ENCODE measurements around the gene ABCB4. TPM values are rescaled to one million over a fixed set of nuclear protein-coding genes. Genes with fewer than 3 reads are reported as not detected.
"Not testable (repeated sequence)": the region's sequence is repeated elsewhere in the genome, so short reads cannot be mapped to it uniquely, and the experiment has no call there.

Gene ABCB4
- total RNA-seq, 2 donors from 2014 or later = 0.37 to 0.78 TPM

GRCh38 chr7:87482115-87482514 is 6.6 kb upstream of the ABCB4 start:
- intact Hi-C loops (cut with DNase I, micrococcal nuclease) = no loop called here
- DNase-seq (no peak), ATAC-seq (no peak)

- intact Hi-C loops (cut with DNase I, micrococcal nuclease) = no loop called here
- DNase-seq (no peak), ATAC-seq (no peak)
Observed at GRCh38 chr7:87480386-87480785, 4.9 kb upstream of the ABCB4 start.

- ATAC-seq (no peak), DNase-seq (no peak)
- intact Hi-C loops (cut with DNase I, micrococcal nuclease) = no loop called here
Observed at GRCh38 chr7:87479951-87480350, 4.5 kb upstream of the ABCB4 start.

GRCh38 chr7:87476179-87476557 is 688 bp upstream of the ABCB4 start:
- intact Hi-C loops (cut with DNase I, micrococcal nuclease) = no loop called here
- no peak for ATAC-seq
- DNase-seq = no peak

GRCh38 chr7:87474533-87475358 is 734 bp downstream of the ABCB4 start:
- intact Hi-C loops (cut with DNase I, micrococcal nuclease) = no loop called here
- DNase-seq (peak; percentile 13 to 33), ATAC-seq (peak; percentile 89)

GRCh38 chr7:87473986-87474385 is 1.5 kb downstream of the ABCB4 start:
- ATAC-seq (no peak), DNase-seq (no peak)
- intact Hi-C loops (cut with DNase I, micrococcal nuclease) = no loop called here

- ATAC-seq (no peak), DNase-seq (no peak)
- intact Hi-C loops (cut with DNase I, micrococcal nuclease) = no loop called here
Observed at GRCh38 chr7:87473192-87473591, 2.3 kb downstream of the ABCB4 start.

- DNase-seq (no peak), ATAC-seq (no peak)
- intact Hi-C loops (cut with DNase I, micrococcal nuclease) = no loop called here
Observed at GRCh38 chr7:87471473-87471872, 4.0 kb downstream of the ABCB4 start.

GRCh38 chr7:87469204-87469603 is 6.3 kb downstream of the ABCB4 start:
- intact Hi-C loops (cut with DNase I, micrococcal nuclease); DNase-seq; ATAC-seq: not testable (repeated sequence)

GRCh38 chr7:87465534-87465880 is 10.0 kb downstream of the ABCB4 start:
- DNase-seq; intact Hi-C loops (cut with DNase I, micrococcal nuclease); ATAC-seq: not testable (repeated sequence)

GRCh38 chr7:87464830-87465533 is 10.5 kb downstream of the ABCB4 start:
- ATAC-seq (peak; percentile 93), DNase-seq (peak; percentile 36 to 55)
- intact Hi-C loops (cut with DNase I, micrococcal nuclease) = not testable (repeated sequence)

- intact Hi-C loops (cut with DNase I, micrococcal nuclease) = no loop called here
- ATAC-seq (no peak), DNase-seq (no peak)
Observed at GRCh38 chr7:87463982-87464381, 11.5 kb downstream of the ABCB4 start.

GRCh38 chr7:87460444-87460843 is 15.0 kb downstream of the ABCB4 start:
- ATAC-seq; DNase-seq; intact Hi-C loops (cut with DNase I, micrococcal nuclease): not testable (repeated sequence)

GRCh38 chr7:87459941-87460340 is 15.5 kb downstream of the ABCB4 start:
- DNase-seq (no peak), ATAC-seq (no peak)
- intact Hi-C loops (cut with DNase I, micrococcal nuclease) = no loop called here

GRCh38 chr7:87458148-87458547 is 17.3 kb downstream of the ABCB4 start:
- no peak for DNase-seq

GRCh38 chr7:87456247-87456646 is 19.2 kb downstream of the ABCB4 start:
- no peak for ATAC-seq
- intact Hi-C loops (cut with DNase I, micrococcal nuclease) = no loop called here
- DNase-seq = no peak

More at GRCh38 chr7:87458148-87458547, 17.3 kb downstream of the ABCB4 start:
- ATAC-seq = no peak
- intact Hi-C loops (cut with DNase I, micrococcal nuclease) = no loop called here

GRCh38 chr7:87452279-87452678 is 23.2 kb downstream of the ABCB4 start:
- intact Hi-C loops (cut with DNase I, micrococcal nuclease) = no loop called here
- DNase-seq (no peak), ATAC-seq (no peak)

GRCh38 chr7:87451187-87451586 is 24.3 kb downstream of the ABCB4 start:
- DNase-seq (no peak), ATAC-seq (no peak)
- intact Hi-C loops (cut with DNase I, micrococcal nuclease) = no loop called here

GRCh38 chr7:87450706-87451105 is 24.8 kb downstream of the ABCB4 start:
- ATAC-seq (no peak), DNase-seq (no peak)
- intact Hi-C loops (cut with DNase I, micrococcal nuclease) = no loop called here

GRCh38 chr7:87448388-87448787 is 27.1 kb downstream of the ABCB4 start:
- intact Hi-C loops (cut with DNase I, micrococcal nuclease) = no loop called here
- no peak for DNase-seq
- no peak for ATAC-seq

Data from left colon (tissue), 2 donors.